ENCODE data around the gene ATG7. TPM values are rescaled to one million over a fixed set of nuclear protein-coding genes. Genes with fewer than 3 reads are reported as not detected.

Gene ATG7
- total RNA-seq, 2 donors from 2014 or later: 34.0 to 36.9 TPM

GRCh38 chr3:11272906-11273574 is 843 bp downstream of the ATG7 start:
- Mint-ChIP-seq H3K27me3 (no peaks in the 10 kb centered on the region), H3K4me3 (peak overlapping the region; percentile 97), H3K36me3 (ENCODE audit: low read depth) (peaks cover 11% of the 10 kb centered on the region), H3K4me1 (peaks cover 30% of the 10 kb centered on the region), H3K27ac (peak overlapping the region; percentile 98)
- DNase-seq (no peak), ATAC-seq (no peak)
- H3K9me3 ChIP-seq (ENCODE audit: control insufficient read depth, low read length, poor library complexity, severe bottlenecking): no peaks in the 10 kb centered on the region

GRCh38 chr3:11273891-11274291 is 1.7 kb downstream of the ATG7 start:
- H3K9me3 ChIP-seq (ENCODE audit: control insufficient read depth, low read length, poor library complexity, severe bottlenecking): no peaks in the 10 kb centered on the region
- peak overlapping the region; percentile 97 for H3K4me3 Mint-ChIP-seq
- H3K27me3 Mint-ChIP-seq: no peaks in the 10 kb centered on the region
- H3K27ac Mint-ChIP-seq: peak overlapping the region; percentile 98
- H3K36me3 Mint-ChIP-seq (ENCODE audit: low read depth): peaks cover 11% of the 10 kb centered on the region
- H3K4me1 Mint-ChIP-seq: peaks cover 33% of the 10 kb centered on the region
- ATAC-seq (no peak), DNase-seq (no peak)

- no peaks in the 10 kb centered on the region for H3K9me3 ChIP-seq (ENCODE audit: control insufficient read depth, low read length, poor library complexity, severe bottlenecking)
- Mint-ChIP-seq H3K4me1 (peaks cover 33% of the 10 kb centered on the region), H3K27me3 (no peaks in the 10 kb centered on the region), H3K4me3 (no peak overlapping the region), H3K27ac (peak overlapping the region; percentile 98), H3K36me3 (ENCODE audit: low read depth) (peaks cover 11% of the 10 kb centered on the region)
- no peak for DNase-seq
- no peak for ATAC-seq
Measured at GRCh38 chr3:11274566-11275142, 2.5 kb downstream of the ATG7 start.

GRCh38 chr3:11275926-11276325 is 3.7 kb downstream of the ATG7 start:
- ATAC-seq: no peak
- DNase-seq: no peak
- no peaks in the 10 kb centered on the region for H3K27me3 Mint-ChIP-seq
- H3K9me3 ChIP-seq (ENCODE audit: control insufficient read depth, low read length, poor library complexity, severe bottlenecking): no peaks in the 10 kb centered on the region
- H3K27ac Mint-ChIP-seq: peak overlapping the region; percentile 0
- H3K36me3 Mint-ChIP-seq (ENCODE audit: low read depth): peaks cover 11% of the 10 kb centered on the region
- no peak overlapping the region for H3K4me3 Mint-ChIP-seq
- H3K4me1 Mint-ChIP-seq: peaks cover 33% of the 10 kb centered on the region

- ATAC-seq (no peak), DNase-seq (no peak)
- Mint-ChIP-seq H3K36me3 (ENCODE audit: low read depth) (peaks cover 11% of the 10 kb centered on the region), H3K27me3 (no peaks in the 10 kb centered on the region), H3K27ac (no peak overlapping the region), H3K4me1 (peaks cover 32% of the 10 kb centered on the region), H3K4me3 (no peak overlapping the region)
- no peaks in the 10 kb centered on the region for H3K9me3 ChIP-seq (ENCODE audit: control insufficient read depth, low read length, poor library complexity, severe bottlenecking)
Measured at GRCh38 chr3:11276901-11277300, 4.7 kb downstream of the ATG7 start.

GRCh38 chr3:11282250-11283138 is 10.3 kb downstream of the ATG7 start:
- Mint-ChIP-seq H3K4me1 (peaks cover 9% of the 10 kb centered on the region), H3K27ac (peak overlapping the region; percentile 43), H3K4me3 (no peak overlapping the region), H3K36me3 (ENCODE audit: low read depth) (peaks cover 4% of the 10 kb centered on the region), H3K27me3 (no peaks in the 10 kb centered on the region)
- DNase-seq: no peak
- H3K9me3 ChIP-seq (ENCODE audit: control insufficient read depth, low read length, poor library complexity, severe bottlenecking): no peaks in the 10 kb centered on the region
- ATAC-seq: no peak

GRCh38 chr3:11283139-11283475 is 10.9 kb downstream of the ATG7 start:
- ATAC-seq (no peak), DNase-seq (no peak)
- peaks cover 12% of the 10 kb centered on the region for H3K4me1 Mint-ChIP-seq
- H3K27me3 Mint-ChIP-seq: no peaks in the 10 kb centered on the region
- no peak overlapping the region for H3K4me3 Mint-ChIP-seq
- no peaks in the 10 kb centered on the region for H3K9me3 ChIP-seq (ENCODE audit: control insufficient read depth, low read length, poor library complexity, severe bottlenecking)
- peaks cover 4% of the 10 kb centered on the region for H3K36me3 Mint-ChIP-seq (ENCODE audit: low read depth)
- H3K27ac Mint-ChIP-seq: peak overlapping the region; percentile 43

- DNase-seq (no peak), ATAC-seq (no peak)
- H3K9me3 ChIP-seq (ENCODE audit: control insufficient read depth, low read length, poor library complexity, severe bottlenecking): no peaks in the 10 kb centered on the region
- no peaks in the 10 kb centered on the region for H3K27me3 Mint-ChIP-seq
- H3K27ac Mint-ChIP-seq: no peak overlapping the region
- H3K4me1 Mint-ChIP-seq: peaks cover 13% of the 10 kb centered on the region
- peaks cover 4% of the 10 kb centered on the region for H3K36me3 Mint-ChIP-seq (ENCODE audit: low read depth)
- H3K4me3 Mint-ChIP-seq: no peak overlapping the region
Measured at GRCh38 chr3:11284011-11284410, 11.8 kb downstream of the ATG7 start.

GRCh38 chr3:11285471-11285870 is 13.3 kb downstream of the ATG7 start:
- ATAC-seq (no peak), DNase-seq (no peak)
- no peaks in the 10 kb centered on the region for H3K27me3 Mint-ChIP-seq
- peaks cover 22% of the 10 kb centered on the region for H3K4me1 Mint-ChIP-seq
- H3K36me3 Mint-ChIP-seq (ENCODE audit: low read depth): peaks cover 4% of the 10 kb centered on the region
- H3K9me3 ChIP-seq (ENCODE audit: control insufficient read depth, low read length, poor library complexity, severe bottlenecking): no peaks in the 10 kb centered on the region
- H3K4me3 Mint-ChIP-seq: no peak overlapping the region
- H3K27ac Mint-ChIP-seq: peak overlapping the region; percentile 34

GRCh38 chr3:11287404-11287803 is 15.2 kb downstream of the ATG7 start:
- H3K9me3 ChIP-seq (ENCODE audit: control insufficient read depth, low read length, poor library complexity, severe bottlenecking): no peaks in the 10 kb centered on the region
- peak overlapping the region; percentile 95 for H3K27ac Mint-ChIP-seq
- peaks cover 4% of the 10 kb centered on the region for H3K36me3 Mint-ChIP-seq (ENCODE audit: low read depth)
- ATAC-seq (no peak), DNase-seq (no peak)
- peaks cover 36% of the 10 kb centered on the region for H3K4me1 Mint-ChIP-seq
- no peaks in the 10 kb centered on the region for H3K27me3 Mint-ChIP-seq
- no peak overlapping the region for H3K4me3 Mint-ChIP-seq

- Mint-ChIP-seq H3K4me1 (peaks cover 39% of the 10 kb centered on the region), H3K4me3 (no peak overlapping the region), H3K27ac (peak overlapping the region; percentile 95), H3K36me3 (ENCODE audit: low read depth) (peaks cover under 1% of the 10 kb centered on the region), H3K27me3 (no peaks in the 10 kb centered on the region)
- no peak for ATAC-seq
- DNase-seq: no peak
- H3K9me3 ChIP-seq (ENCODE audit: control insufficient read depth, low read length, poor library complexity, severe bottlenecking): no peaks in the 10 kb centered on the region
Measured at GRCh38 chr3:11288021-11288491, 15.9 kb downstream of the ATG7 start.

- Mint-ChIP-seq H3K27me3 (no peaks in the 10 kb centered on the region), H3K4me1 (peaks cover 39% of the 10 kb centered on the region), H3K36me3 (ENCODE audit: low read depth) (no peaks in the 10 kb centered on the region), H3K4me3 (peak overlapping the region; percentile 67), H3K27ac (peak overlapping the region; percentile 95)
- no peaks in the 10 kb centered on the region for H3K9me3 ChIP-seq (ENCODE audit: control insufficient read depth, low read length, poor library complexity, severe bottlenecking)
- ATAC-seq (peak; percentile 67), DNase-seq (no peak)
Measured at GRCh38 chr3:11288786-11289637, 16.8 kb downstream of the ATG7 start.

- Mint-ChIP-seq H3K4me3 (no peak overlapping the region), H3K27ac (peak overlapping the region; percentile 95), H3K4me1 (peaks cover 39% of the 10 kb centered on the region), H3K36me3 (ENCODE audit: low read depth) (no peaks in the 10 kb centered on the region), H3K27me3 (no peaks in the 10 kb centered on the region)
- H3K9me3 ChIP-seq (ENCODE audit: control insufficient read depth, low read length, poor library complexity, severe bottlenecking): no peaks in the 10 kb centered on the region
- DNase-seq (no peak), ATAC-seq (no peak)
Measured at GRCh38 chr3:11289864-11290263, 17.7 kb downstream of the ATG7 start.
